HEK293 (cell line): ENCODE results near the gene CDC27.

Experiments
- CTCF ChIA-PET: fragments of 350-600 bp; formaldehyde crosslinking; extraction: SDS; loops from one replicate; lab custom pipeline; 2021; ENCODE audit warnings: antibody characterized with exemption; lab: Yijun Ruan, JAX
- POLR2A ChIA-PET: fragments of 300-600 bp; formaldehyde crosslinking; extraction: SDS; loops from one replicate; lab custom pipeline; 2020; ENCODE audit warnings: antibody characterized with exemption, inconsistent platforms; lab: Yijun Ruan, JAX
- H3K27ac ChIP-seq: fragments of 200-500 bp; sonication (Bioruptor generic); 2 replicates; pipeline ENCODE4 v1.5.1; 2014; ENCODE audit warnings: low read depth, low read length, control low read depth, inconsistent platforms; ENCODE audit errors: extremely low read depth
- H3K36me3 ChIP-seq, 2 experiments: fragments of 200-500 bp in 1 of 2; sonication (Bioruptor generic) in 1 of 2; 1 replicate in 1 of 2; 2 replicates in 1 of 2; pipeline ENCODE4 v1.5.1; 2014 to 2017; ENCODE audit warnings: inconsistent platforms in 2 of 2, low read length in 2 of 2; ENCODE audit not compliant: control insufficient read depth in 2 of 2, insufficient read depth in 1 of 2
- H3K4me1 ChIP-seq: fragments of 200-500 bp; sonication (Bioruptor generic); 2 replicates; pipeline ENCODE4 v1.5.1; 2014; ENCODE audit warnings: mild to moderate bottlenecking, low read length, inconsistent platforms; ENCODE audit not compliant: control insufficient read depth, insufficient read depth
- H3K4me3 ChIP-seq: 2 replicates; pipeline ENCODE4 v1.5.1; 2011; ENCODE audit warnings: low read depth, mild to moderate bottlenecking, control low read depth, low read length, moderate library complexity
- H3K9me3 ChIP-seq: fragments of 200-500 bp; sonication (Bioruptor generic); 2 replicates; pipeline ENCODE4 v1.5.1; 2014; ENCODE audit warnings: low read depth, low read length, inconsistent platforms; ENCODE audit not compliant: control insufficient read depth, insufficient read depth
- GLI2 ChIP-seq: fragments of 450-650 bp; formaldehyde crosslinking; IDR thresholded peaks from 2 replicates; pipeline ENCODE4; 2017; ENCODE audit warnings: missing biosample characterization, missing genetic modification characterization, low read depth, borderline replicate concordance
- MEIS1 ChIP-seq: sonication (generic); formaldehyde crosslinking; IDR thresholded peaks from 2 replicates; pipeline ENCODE4 v1.8.1; 2022; ENCODE audit warnings: missing genetic modification reagents, mild to moderate bottlenecking, borderline replicate concordance
- PRDM1 ChIP-seq: fragments of 450-650 bp; formaldehyde crosslinking; IDR thresholded peaks from 2 replicates; pipeline ENCODE4; 2016; ENCODE audit warnings: missing biosample characterization, missing genetic modification characterization
- SCRT1 ChIP-seq: fragments of 450-650 bp; formaldehyde crosslinking; IDR thresholded peaks from 2 replicates; pipeline ENCODE4 v1.5.1; 2016; ENCODE audit warnings: missing biosample characterization, missing genetic modification characterization, borderline replicate concordance
- ZNF133 ChIP-seq: fragments of 450-650 bp; formaldehyde crosslinking; IDR thresholded peaks from 2 replicates; pipeline ENCODE4 v1.5.1; 2016; ENCODE audit warnings: missing biosample characterization, missing genetic modification characterization
- ZNF175 ChIP-seq: fragments of 450-650 bp; formaldehyde crosslinking; IDR thresholded peaks from 2 replicates; pipeline ENCODE4 v1.5.1; 2016; ENCODE audit warnings: missing biosample characterization, missing genetic modification characterization
- ZNF404 ChIP-seq: fragments of 450-650 bp; formaldehyde crosslinking; IDR thresholded peaks from 2 replicates; pipeline ENCODE4 v1.5.1; 2017; ENCODE audit warnings: missing biosample characterization, missing genetic modification characterization
- ZNF433 ChIP-seq: fragments of 450-650 bp; formaldehyde crosslinking; IDR thresholded peaks from 2 replicates; pipeline ENCODE4 v1.5.1; 2016; ENCODE audit warnings: missing biosample characterization, missing genetic modification characterization, low read depth
- ZNF510 ChIP-seq: fragments of 450-650 bp; formaldehyde crosslinking; IDR thresholded peaks from 2 replicates; pipeline ENCODE4 v1.5.1; 2018; ENCODE audit warnings: mild to moderate bottlenecking, missing genetic modification characterization, missing biosample characterization; ENCODE audit not compliant: insufficient replicate concordance
- ZNF548 ChIP-seq: fragments of 450-650 bp; formaldehyde crosslinking; IDR thresholded peaks from 2 replicates; pipeline ENCODE4 v1.5.1; 2016; ENCODE audit warnings: missing biosample characterization, missing genetic modification characterization
- ZNF624 ChIP-seq: fragments of 450-650 bp; formaldehyde crosslinking; IDR thresholded peaks from 2 replicates; pipeline ENCODE4 v1.5.1; 2017; ENCODE audit warnings: missing biosample characterization, missing genetic modification characterization
- ZNF785 ChIP-seq: fragments of 450-650 bp; formaldehyde crosslinking; IDR thresholded peaks from 2 replicates; pipeline ENCODE4 v1.5.1; 2016; ENCODE audit warnings: missing biosample characterization, missing genetic modification characterization
- ZNF843 ChIP-seq: fragments of 450-650 bp; formaldehyde crosslinking; IDR thresholded peaks from 2 replicates; pipeline ENCODE4 v1.5.1; 2016; ENCODE audit warnings: missing biosample characterization, missing genetic modification characterization
- ZSCAN16 ChIP-seq: fragments of 450-650 bp; formaldehyde crosslinking; IDR thresholded peaks from 2 replicates; pipeline ENCODE4 v1.5.1; 2016; ENCODE audit warnings: missing biosample characterization, missing genetic modification characterization
- TF ChIP-seq, protein P1 (sequence below): fragments of 450-650 bp; formaldehyde crosslinking; IDR thresholded peaks from 2 replicates; pipeline ENCODE4 v1.5.1; 2016; ENCODE audit warnings: missing biosample characterization, missing genetic modification characterization
- TF ChIP-seq, protein P2 (sequence below): fragments of 450-650 bp; formaldehyde crosslinking; IDR thresholded peaks from 2 replicates; pipeline ENCODE4 v1.5.1; 2016; ENCODE audit warnings: missing biosample characterization, missing genetic modification characterization
- TF ChIP-seq, protein P3 (sequence below): fragments of 450-650 bp; formaldehyde crosslinking; IDR thresholded peaks from 2 replicates; pipeline ENCODE4 v1.5.1; 2016; ENCODE audit warnings: missing biosample characterization, missing genetic modification characterization
- TF ChIP-seq, protein P4 (sequence below): fragments of 450-650 bp; formaldehyde crosslinking; IDR thresholded peaks from 2 replicates; pipeline ENCODE4 v1.5.1; 2017; ENCODE audit warnings: missing biosample characterization, missing genetic modification characterization
- TF ChIP-seq, protein P5 (sequence below): fragments of 450-650 bp; formaldehyde crosslinking; IDR thresholded peaks from 2 replicates; pipeline ENCODE4 v1.5.1; 2016; ENCODE audit warnings: missing biosample characterization, missing genetic modification characterization
- TF ChIP-seq, protein P6 (sequence below): fragments of 450-650 bp; formaldehyde crosslinking; IDR thresholded peaks from 2 replicates; pipeline ENCODE4 v1.5.0; 2017; ENCODE audit warnings: missing biosample characterization, missing genetic modification characterization, borderline replicate concordance

CDC27 gene

DNA sequence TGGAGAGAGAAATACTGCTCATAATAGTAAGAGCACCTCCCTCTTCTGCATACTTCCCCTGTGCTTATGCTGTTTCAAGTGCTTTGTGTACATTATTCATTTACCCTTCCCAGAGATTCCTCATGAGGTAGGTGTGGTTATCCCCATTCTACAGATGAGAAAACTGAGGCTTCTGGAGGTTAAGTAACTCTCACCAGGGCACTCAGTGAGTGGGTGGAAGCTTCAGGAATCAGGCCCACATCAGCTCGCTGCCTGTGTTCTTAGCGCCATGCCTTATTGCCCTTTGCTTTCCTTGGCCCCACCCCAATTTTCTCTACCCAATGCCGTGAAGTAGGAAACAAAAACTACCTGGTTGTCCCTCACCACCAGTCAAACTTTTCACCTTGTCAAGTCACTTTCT is 46.4 kb upstream of the CDC27 start (continued):
- TF ChIP-seq ZNF510 (tag by site-specific recombination) (no peak), ZNF624 (no peak), ZNF843 (tag by site-specific recombination) (no peak), ZNF175 (no peak), GLI2 (tag by site-specific recombination) (no peak), ZNF785 (tag by site-specific recombination) (no peak), SCRT1 (tag by site-specific recombination) (no peak), ZNF133 (tag by site-specific recombination) (no peak)
- TF ChIP-seq, protein P1, sequence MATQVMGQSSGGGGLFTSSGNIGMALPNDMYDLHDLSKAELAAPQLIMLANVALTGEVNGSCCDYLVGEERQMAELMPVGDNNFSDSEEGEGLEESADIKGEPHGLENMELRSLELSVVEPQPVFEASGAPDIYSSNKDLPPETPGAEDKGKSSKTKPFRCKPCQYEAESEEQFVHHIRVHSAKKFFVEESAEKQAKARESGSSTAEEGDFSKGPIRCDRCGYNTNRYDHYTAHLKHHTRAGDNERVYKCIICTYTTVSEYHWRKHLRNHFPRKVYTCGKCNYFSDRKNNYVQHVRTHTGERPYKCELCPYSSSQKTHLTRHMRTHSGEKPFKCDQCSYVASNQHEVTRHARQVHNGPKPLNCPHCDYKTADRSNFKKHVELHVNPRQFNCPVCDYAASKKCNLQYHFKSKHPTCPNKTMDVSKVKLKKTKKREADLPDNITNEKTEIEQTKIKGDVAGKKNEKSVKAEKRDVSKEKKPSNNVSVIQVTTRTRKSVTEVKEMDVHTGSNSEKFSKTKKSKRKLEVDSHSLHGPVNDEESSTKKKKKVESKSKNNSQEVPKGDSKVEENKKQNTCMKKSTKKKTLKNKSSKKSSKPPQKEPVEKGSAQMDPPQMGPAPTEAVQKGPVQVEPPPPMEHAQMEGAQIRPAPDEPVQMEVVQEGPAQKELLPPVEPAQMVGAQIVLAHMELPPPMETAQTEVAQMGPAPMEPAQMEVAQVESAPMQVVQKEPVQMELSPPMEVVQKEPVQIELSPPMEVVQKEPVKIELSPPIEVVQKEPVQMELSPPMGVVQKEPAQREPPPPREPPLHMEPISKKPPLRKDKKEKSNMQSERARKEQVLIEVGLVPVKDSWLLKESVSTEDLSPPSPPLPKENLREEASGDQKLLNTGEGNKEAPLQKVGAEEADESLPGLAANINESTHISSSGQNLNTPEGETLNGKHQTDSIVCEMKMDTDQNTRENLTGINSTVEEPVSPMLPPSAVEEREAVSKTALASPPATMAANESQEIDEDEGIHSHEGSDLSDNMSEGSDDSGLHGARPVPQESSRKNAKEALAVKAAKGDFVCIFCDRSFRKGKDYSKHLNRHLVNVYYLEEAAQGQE: no peak
- TF ChIP-seq, protein P2, sequence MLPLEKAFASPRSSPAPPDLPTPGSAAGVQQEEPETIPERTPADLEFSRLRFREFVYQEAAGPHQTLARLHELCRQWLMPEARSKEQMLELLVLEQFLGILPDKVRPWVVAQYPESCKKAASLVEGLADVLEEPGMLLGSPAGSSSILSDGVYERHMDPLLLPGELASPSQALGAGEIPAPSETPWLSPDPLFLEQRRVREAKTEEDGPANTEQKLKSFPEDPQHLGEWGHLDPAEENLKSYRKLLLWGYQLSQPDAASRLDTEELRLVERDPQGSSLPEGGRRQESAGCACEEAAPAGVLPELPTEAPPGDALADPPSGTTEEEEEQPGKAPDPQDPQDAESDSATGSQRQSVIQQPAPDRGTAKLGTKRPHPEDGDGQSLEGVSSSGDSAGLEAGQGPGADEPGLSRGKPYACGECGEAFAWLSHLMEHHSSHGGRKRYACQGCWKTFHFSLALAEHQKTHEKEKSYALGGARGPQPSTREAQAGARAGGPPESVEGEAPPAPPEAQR: no peak
- TF ChIP-seq, protein P3, sequence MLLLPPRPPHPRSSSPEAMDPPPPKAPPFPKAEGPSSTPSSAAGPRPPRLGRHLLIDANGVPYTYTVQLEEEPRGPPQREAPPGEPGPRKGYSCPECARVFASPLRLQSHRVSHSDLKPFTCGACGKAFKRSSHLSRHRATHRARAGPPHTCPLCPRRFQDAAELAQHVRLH (tag by site-specific recombination): no peak

DNA sequence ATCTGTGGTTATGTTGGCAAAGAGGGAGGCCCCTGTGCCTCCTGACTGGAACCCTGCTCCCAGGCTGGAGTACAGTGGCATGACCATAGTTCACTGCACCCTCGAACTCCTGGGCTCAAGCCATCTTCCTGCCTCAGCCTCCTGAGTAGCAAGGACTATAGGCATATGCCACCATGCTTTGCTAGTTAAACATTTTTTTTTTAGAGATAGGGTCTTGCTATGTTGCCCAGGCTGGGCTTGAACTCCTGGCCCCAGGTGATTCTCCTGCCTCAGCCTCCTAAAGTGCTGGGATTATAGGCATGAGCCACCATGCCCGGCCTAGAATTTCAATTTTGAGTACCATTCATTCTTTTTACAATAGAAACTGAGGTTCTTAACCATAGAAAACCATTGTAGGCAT is 43.4 kb upstream of the CDC27 start:
- no peaks in the 10 kb centered on the region for H3K4me1 ChIP-seq
- H3K4me3 ChIP-seq: no peak overlapping the region
- H3K9me3 ChIP-seq: no peaks in the 10 kb centered on the region
- no peaks in the 10 kb centered on the region for H3K36me3 ChIP-seq
- ChIA-PET POLR2A (no interaction called here), CTCF (interaction anchor here (0.6 to 8.6 kb wide), 2 partner anchors 36 to 83 kb away, joined by 3 to 164 read pairs; no protein-coding TSS in a partner anchor)
- H3K27ac ChIP-seq: no peak overlapping the region
- TF ChIP-seq ZNF843 (tag by site-specific recombination) (no peak), ZSCAN16 (tag by site-specific recombination) (no peak), MEIS1 (CRISPR knock-in tag) (no peak), ZNF548 (tag by site-specific recombination) (no peak), PRDM1 (tag by site-specific recombination) (no peak), ZNF433 (tag by site-specific recombination) (no peak), ZNF404 (tag by site-specific recombination) (no peak)
- TF ChIP-seq, protein P1: no peak
- TF ChIP-seq, protein P4, sequence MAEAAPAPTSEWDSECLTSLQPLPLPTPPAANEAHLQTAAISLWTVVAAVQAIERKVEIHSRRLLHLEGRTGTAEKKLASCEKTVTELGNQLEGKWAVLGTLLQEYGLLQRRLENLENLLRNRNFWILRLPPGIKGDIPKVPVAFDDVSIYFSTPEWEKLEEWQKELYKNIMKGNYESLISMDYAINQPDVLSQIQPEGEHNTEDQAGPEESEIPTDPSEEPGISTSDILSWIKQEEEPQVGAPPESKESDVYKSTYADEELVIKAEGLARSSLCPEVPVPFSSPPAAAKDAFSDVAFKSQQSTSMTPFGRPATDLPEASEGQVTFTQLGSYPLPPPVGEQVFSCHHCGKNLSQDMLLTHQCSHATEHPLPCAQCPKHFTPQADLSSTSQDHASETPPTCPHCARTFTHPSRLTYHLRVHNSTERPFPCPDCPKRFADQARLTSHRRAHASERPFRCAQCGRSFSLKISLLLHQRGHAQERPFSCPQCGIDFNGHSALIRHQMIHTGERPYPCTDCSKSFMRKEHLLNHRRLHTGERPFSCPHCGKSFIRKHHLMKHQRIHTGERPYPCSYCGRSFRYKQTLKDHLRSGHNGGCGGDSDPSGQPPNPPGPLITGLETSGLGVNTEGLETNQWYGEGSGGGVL (tag by site-specific recombination): no peak
- TF ChIP-seq, protein P5, sequence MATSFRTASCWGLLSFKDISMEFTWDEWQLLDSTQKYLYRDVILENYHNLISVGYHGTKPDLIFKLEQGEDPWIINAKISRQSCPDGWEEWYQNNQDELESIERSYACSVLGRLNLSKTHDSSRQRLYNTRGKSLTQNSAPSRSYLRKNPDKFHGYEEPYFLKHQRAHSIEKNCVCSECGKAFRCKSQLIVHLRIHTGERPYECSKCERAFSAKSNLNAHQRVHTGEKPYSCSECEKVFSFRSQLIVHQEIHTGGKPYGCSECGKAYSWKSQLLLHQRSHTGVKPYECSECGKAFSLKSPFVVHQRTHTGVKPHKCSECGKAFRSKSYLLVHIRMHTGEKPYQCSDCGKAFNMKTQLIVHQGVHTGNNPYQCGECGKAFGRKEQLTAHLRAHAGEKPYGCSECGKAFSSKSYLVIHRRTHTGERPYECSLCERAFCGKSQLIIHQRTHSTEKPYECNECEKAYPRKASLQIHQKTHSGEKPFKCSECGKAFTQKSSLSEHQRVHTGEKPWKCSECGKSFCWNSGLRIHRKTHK (tag by site-specific recombination): no peak
- TF ChIP-seq, protein P6, sequence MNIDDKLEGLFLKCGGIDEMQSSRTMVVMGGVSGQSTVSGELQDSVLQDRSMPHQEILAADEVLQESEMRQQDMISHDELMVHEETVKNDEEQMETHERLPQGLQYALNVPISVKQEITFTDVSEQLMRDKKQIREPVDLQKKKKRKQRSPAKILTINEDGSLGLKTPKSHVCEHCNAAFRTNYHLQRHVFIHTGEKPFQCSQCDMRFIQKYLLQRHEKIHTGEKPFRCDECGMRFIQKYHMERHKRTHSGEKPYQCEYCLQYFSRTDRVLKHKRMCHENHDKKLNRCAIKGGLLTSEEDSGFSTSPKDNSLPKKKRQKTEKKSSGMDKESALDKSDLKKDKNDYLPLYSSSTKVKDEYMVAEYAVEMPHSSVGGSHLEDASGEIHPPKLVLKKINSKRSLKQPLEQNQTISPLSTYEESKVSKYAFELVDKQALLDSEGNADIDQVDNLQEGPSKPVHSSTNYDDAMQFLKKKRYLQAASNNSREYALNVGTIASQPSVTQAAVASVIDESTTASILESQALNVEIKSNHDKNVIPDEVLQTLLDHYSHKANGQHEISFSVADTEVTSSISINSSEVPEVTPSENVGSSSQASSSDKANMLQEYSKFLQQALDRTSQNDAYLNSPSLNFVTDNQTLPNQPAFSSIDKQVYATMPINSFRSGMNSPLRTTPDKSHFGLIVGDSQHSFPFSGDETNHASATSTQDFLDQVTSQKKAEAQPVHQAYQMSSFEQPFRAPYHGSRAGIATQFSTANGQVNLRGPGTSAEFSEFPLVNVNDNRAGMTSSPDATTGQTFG: no peak
